CD4-positive, alpha-beta T cell treated with Interleukin-4 for 4 hours (primary cell): ENCODE data around the gene KRTCAP2.
A peak's percentile ranks its signal among the peaks of the same experiment; 100 is the strongest.
"Not testable (repeated sequence)": the region's sequence is repeated elsewhere in the genome, so short reads cannot be mapped to it uniquely, and the experiment has no call there.

ENCODE experiments used
- DNase-seq: peaks from one replicate; pipeline ENCODE4 v3.0.0-alpha.2; 2020

KRTCAP2 gene

GRCh38 chr1:155181371-155182051 lies 8.4 kb upstream of the KRTCAP2 start:
- DNase-seq: no peak

GRCh38 chr1:155179112-155180031 lies 6.3 kb upstream of the KRTCAP2 start:
- no peak for DNase-seq

DNA sequence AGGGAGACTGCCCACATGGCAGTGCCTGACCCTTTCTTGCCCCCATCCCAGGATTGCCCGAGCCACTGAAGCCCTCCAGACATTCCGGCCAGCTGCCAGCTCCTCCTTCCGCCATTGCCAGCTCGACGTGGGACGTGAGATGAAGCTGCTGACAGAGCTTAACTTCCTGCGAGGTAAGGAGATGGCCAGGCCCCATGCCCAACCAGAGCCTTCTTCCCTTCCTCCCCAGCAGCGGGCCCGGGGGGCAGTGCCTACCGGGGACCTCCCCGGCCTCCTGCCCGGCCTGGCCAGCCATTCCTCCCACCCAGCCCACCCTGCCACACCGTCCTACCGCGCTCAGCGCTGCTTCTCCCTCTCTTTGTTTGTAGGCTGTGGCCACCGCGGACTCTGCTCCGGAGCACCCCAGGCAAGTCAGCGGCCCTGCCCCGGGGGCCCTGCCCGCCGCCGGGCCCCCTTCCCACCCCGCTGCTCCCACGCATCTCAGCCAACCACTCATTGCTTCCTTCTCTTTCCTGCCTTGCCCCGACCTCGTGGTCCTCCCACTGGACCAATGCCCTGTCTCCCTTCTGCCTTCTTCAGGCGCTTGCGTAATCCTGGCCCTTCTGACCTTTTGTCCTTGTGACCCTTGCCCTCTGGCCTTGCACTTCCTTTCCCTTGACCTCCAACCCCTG lies 5.5 kb upstream of the KRTCAP2 start:
- DNase-seq: no peak

GRCh38 chr1:155177918-155178281 lies 4.8 kb upstream of the KRTCAP2 start:
- DNase-seq: no peak

DNA sequence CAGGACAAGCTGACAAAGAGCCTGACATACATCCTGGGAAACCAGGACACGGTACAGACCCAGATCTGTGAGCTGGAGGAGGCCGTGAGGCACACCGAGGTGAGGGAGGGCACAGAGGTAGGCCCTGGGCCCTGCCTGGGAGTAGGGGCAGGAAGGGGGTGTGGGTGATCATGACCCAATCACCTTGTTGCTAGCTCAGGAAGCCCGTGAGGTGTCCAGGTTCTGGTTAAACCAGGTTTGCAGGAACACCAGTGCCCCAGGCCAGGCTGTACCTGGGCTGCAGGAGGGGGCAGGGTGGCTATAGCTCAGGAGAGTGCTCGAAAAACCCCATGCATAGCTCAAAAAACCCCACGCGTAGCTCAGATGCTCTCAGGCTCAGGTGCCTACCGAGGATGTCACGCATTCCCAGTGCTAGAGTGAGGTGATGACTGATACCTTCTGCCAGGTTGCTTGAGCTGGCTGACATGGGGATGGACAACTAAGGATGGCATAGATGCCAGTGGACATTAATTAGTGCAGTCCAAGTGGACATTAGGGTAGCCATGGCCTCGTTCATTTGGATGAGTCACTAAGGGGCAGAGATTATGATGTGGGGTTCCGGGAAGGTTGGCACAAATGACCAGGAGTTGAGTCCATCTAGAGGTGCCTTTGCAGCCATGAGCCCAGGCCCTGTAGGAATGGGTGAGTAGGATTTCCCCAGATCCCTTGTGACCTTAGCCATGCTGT lies 4.3 kb upstream of the KRTCAP2 start:
- no peak for DNase-seq

- DNase-seq: peak; percentile 82
Observed at GRCh38 chr1:155176544-155177071, 3.5 kb upstream of the KRTCAP2 start.

DNA sequence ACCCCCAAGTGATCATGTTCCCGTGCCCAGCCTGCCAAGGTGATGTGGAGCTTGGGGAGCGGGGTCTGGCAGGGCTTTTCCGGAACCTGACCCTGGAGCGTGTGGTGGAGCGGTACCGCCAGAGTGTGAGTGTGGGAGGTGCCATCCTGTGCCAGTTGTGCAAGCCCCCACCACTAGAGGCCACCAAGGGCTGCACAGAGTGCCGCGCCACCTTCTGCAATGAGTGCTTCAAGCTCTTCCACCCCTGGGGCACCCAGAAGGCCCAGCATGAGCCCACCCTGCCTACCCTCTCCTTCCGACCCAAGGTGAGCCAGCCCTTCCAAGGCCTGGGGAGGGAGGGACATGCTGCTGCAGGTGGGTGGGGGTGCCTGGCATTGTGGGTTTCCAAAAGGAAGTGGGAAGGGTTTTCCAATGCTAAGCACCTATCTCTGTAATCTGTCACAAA lies 2.8 kb upstream of the KRTCAP2 start:
- DNase-seq: peak; percentile 18

GRCh38 chr1:155175281-155175926 lies 2.3 kb upstream of the KRTCAP2 start:
- no peak for DNase-seq

DNA sequence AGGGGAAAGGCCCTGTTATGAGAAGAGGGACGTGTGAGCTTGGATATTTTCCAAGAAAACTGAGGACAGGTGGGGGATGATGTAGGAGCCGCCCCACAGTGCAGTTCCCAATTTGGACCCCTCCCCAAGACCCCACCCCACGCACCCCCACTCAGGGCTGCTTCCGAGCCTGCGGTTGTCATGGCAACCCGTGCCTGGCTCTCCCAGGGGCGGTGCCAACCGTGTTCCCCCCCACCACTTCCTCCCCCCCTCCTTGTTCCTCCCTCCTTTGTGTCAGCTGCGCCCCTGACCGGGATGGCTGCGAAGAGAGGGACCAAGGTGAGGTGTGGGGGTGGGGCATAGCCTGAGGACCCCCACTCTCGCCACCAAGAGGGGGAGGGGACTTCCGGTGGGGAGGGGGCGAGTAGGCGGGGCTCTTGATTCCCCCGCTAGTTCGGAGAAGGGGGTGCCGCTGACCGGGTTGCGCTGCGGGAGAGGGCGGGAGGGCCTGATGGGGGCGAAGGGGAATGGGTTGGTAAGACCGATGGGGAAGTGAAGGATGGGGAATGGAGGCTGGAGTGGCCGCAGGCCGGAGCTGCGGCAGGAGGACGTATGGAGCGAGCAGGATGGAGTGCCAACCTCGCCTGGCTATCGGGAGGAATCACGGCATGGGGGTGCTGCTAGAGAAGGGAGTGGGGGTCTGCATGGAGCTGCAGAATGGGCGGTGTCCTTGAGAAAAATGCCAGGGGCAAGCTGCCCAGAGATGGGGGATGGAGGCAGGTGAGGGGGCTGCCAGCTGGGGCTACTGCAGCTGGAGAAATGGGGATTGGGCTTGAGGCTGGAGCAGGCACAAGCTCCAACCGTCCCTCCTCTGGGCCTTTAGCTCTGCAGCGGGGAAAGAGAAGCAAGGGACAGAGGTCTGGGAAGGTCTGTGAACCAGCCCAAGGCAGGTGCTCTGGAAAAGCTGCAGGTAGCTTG lies 1.5 kb upstream of the KRTCAP2 start:
- DNase-seq: peak; percentile 64

DNA sequence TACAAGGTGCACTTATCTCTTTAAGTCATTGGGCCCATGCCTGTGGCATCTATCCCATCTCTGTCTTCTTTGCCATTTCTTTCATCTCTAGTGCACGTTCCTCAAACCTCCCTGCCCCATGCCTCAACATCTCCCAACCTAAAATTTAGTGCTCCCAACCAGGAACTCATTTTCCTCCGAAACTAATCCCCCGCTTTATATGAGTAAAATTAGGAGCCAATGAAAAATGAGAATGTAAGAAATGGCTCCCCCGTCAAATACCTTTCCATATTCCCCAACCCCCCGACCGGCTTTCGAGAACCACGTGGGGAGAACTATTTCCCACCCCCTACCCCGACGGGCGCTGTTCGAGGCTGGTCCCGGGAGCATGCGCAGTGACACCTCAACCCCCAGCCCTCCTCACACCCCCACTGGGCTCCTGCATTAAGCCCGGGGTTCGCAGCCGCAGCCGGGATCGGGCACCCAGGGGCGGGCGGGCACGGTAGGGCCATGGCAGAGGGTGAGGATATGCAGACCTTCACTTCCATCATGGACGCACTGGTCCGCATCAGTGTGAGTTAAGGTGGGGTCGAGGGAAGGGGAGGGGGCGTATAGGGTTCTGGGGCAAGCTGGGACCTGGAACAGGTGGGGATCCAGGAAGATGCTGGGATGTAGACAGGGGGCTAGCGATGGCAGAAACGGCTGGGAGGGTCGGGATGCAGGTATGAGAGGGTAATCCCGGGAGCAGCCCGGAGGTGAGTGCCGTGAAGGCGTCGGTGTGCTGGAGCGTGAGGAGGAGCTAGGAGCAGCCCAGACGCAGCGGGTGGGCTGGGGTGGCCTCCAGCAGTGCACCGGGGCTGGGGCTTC lies 597 bp upstream of the KRTCAP2 start, which contains the start of gene TRIM46:
TSS of gene TRIM46 (plus strand) at position 372 of the 846 bp plus-strand sequence. CDS start at position 490, 118 bp downstream.
- peak; percentile 83 for DNase-seq

- no peak for DNase-seq
Observed at GRCh38 chr1:155171836-155172731, 1.0 kb downstream of the KRTCAP2 start.

DNA sequence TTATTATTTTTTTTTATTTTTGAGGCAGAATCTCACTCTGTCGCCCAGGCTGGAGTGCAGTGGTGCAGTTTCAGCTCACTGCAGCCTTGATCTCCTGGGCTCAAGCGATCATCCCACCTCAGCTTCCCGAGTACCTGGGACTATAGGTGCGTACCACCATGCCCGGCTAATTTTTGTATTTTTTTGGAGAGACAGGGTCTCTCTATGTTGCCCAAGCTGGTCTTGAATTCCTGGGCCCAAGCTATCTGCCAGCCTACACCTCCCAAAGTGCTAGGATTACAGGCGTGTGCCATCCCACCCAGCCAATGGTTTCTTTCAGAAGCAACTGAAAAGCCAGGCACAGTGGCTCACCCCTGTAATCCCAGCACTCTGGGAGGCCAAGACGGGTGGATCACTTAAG lies 2.3 kb downstream of the KRTCAP2 start:
- DNase-seq: no peak

- DNase-seq: no peak
Observed at GRCh38 chr1:155170101-155170785, 2.9 kb downstream of the KRTCAP2 start.

GRCh38 chr1:155169541-155169940 lies 3.6 kb downstream of the KRTCAP2 start:
- no peak for DNase-seq

GRCh38 chr1:155168456-155169210 lies 4.5 kb downstream of the KRTCAP2 start:
- DNase-seq: no peak

DNA sequence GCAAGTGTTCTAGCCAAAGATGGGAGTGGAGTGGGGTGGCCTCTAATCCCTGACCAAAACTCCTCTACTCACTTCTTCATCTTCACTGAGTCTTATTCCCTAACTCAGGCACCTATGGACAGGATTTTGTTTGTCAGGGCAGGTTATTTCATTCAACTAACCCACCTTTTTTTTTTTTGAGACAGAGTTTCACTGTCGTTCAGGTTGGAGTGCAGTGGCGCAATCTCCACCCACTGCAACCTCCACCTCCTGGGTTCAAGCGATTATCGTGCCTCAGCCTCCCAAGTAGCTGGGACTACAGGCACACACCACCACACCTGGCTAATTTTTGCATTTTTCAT lies 5.0 kb downstream of the KRTCAP2 start:
- DNase-seq: not testable (repeated sequence)
